HG03558 (cell line): ENCODE data around the gene LCN15.
"Not testable (repeated sequence)": the region's sequence is repeated elsewhere in the genome, so short reads cannot be mapped to it uniquely, and the experiment has no call there.

Experiments used
- ATAC-seq: cut with Tn5 transposase; IDR thresholded peaks from one replicate; pipeline ENCODE4 v1.9.1; 2021; ENCODE audit warnings: moderate number of reproducible peaks; ENCODE audit not compliant: unreplicated experiment; ENCODE audit errors: extremely low read depth

LCN15 gene

DNA sequence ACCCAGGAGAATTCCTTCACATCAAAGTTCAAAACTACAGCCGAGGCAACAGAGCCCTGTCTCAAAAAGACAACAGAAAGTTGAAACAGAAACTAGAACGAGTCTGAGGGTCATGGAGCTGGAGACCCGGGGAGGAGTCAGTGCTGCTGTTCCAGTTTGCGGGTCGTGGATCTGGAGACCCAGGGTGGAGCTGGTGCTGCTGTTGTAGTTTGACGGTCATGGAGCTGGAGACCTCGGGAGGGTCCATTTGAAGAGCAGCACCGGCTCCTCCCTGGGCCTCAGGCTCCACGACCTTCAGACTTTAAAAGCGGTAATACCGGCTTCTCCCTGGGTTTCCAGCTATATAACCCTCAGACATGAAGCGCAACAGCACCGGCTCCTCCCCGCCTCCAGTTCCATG, 13.0 kb upstream of the LCN15 start:
- ATAC-seq, result no peak

DNA sequence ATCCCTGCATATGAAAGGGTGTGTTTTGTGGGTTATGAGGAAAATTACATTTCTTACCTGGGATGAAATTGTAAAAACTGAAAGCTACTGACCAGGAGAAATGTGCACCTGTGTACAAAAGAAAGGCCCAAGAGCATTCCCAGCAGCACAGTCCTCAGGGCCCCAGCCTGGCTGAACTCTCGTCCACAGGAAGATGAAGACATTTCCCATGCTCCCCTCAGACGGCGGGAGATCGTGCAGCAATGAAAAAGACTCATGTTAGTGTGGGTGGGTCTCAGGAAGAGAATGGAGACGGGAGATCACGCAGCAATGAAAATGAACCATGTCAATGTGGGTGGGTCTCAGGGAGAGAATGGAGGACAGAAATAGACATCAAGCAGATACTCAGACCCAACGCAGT, 12.6 kb upstream of the LCN15 start:
- no peak for ATAC-seq

DNA sequence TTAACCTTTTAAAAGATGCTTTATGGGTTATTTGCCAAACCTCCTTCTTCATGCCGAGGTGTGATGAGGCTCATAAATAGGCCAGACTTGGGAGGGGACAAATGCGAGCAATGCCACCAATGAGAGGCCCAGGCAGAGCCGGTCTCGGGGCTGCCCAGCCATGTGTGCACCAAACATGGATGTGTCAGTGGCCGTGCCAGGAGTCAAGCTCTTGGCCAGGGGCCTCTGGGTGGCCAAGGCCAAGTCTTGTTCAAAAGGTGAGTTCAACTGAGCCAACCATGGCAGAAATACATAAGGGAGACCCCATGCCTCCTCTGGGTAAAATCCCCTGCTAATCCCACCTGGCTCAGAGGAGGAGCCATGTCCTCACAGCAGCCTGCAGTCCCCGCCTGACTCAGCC, 10.9 kb upstream of the LCN15 start:
- no peak for ATAC-seq

DNA sequence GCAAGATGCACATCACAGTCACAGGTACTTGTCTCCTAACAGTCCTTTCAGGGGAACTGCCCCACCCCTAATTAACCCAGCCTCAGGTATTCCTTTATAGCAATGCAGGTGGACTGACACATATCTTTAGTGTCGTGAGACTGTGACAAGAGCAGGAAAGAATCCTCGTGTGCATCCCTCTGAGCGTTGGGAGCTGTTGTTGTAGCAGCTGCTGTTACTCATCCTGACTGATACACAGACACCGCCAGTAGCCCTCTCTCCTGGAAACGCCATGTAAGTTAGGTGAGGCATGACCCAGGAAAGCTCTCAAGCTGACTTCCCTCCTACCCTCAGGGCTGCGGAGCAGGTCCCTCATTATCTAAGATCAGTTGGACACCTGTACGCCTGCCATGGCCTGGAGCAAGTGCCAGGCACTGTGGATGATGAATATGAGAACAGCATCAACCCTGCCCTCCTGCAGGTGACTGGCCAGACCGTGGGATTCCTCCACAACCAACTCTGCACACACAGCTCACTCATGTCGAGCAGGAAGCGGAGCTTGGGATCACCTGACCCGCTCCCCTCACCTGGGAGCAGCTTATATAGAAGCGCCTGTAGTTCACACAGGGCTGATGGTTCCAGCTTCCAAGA, 10.2 kb upstream of the LCN15 start:
- no peak for ATAC-seq

DNA sequence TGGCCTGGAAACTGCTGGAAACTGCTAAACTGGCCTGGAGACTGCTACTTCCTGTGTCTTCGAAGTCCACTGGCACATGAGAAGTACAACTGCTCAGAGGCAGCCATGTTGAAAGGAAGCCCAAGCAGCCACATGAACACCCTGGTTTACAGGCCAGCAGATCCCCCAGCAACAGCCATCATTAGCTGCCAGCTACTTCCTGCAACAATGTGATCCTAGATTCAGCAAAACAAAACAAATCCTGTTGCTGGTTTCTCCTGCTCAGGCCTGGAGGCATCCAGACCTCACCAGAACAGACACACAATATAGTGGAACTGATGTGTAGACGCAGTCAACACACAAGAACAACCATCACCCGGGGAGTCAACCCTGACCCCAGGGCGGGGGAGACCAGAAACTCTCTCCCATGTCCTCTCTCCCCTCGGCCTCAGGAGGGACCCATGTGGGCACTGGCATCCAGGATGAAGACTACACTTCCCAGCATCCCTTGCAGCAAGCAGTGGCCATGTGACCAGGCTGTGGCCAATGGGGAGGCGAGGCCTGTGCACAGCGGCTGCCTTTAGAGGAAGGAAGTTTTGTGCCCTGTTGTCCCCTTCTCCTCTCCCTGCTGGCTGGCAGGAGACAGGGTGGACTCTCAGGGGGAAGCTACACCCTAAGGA, 9.2 kb upstream of the LCN15 start:
- no peak for ATAC-seq

DNA sequence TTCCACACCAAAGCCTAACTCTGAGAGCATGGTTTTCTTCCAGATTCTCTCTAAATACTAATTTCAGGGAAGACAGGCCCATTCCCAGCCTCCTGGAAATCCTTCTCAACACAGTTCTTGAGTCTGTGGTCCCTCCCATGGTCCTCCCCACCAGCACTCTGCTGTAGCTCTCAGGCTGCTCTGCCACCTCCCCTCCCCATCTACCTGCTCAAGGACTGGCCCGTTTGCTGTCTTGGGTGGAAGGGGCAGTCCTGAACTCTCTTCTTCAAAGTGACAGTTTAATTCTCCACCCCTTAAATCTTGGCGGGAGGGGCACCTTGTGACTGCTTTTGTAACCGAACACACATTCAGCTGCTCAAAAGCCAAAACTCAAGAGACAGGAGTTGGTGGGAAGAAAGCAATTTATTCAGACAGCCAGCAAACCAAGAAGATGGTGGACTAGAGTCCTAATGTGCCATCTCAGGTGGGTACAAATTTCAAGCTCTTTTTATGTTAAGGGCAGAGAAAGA, 7.6 kb upstream of the LCN15 start:
- no peak for ATAC-seq

DNA sequence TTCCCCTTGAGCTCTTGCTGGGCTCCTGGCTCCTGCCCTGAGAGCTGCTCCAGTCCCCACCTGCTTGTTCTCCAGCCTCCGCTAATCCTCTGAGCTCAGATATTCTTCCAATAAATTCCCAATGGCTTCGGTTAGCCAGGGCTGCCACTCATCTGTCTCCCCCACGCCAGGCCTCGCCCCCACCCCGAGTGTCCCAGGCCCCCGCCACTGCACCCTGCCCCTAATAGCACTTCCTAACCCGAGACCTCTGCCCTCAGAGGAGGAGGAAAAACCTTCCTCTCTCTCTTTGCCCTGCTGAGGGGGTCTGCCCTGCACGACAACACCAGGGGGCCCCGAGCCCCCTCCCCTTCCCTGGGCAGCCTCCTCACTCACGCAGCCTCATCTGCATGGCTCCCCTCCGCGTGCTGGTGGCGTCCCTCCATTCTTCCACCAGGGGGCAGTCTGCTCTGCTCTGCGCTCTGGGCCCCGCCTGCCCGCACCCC, 5.4 kb upstream of the LCN15 start:
- ATAC-seq, result no peak

DNA sequence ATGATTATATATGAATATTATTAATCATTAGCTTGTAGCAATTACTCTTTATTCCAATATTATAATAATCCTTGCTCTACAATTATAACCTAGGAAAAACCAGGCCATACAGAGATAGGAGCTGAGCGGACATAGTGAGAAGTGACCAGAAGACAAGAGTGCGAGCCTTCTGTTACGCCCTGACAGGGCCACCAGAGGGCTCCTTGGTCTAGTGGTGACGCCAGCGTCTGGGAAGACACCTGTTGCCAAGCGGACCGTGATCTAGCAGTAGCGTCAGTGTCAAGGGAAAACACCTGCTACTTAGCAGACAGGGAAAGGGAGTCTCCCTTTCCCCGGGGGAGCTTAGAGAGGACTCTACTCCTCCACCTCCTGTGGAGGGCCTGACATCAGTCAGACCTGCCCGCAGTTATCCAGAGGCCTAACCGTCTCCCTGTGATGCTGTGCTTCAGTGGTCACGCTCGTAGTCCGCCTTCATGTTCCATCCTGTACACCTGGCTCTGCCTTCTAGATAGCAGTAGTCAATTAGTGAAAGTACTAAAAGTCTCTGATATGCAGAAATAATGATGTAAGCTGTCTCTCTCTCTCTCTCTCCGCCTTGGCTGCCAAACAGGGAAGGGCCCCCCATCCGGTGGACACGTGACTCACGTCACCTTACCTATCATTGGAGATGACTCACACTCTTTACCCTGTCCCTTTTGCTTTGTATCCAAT, 2.2 kb upstream of the LCN15 start:
- ATAC-seq, result not testable (repeated sequence)

DNA sequence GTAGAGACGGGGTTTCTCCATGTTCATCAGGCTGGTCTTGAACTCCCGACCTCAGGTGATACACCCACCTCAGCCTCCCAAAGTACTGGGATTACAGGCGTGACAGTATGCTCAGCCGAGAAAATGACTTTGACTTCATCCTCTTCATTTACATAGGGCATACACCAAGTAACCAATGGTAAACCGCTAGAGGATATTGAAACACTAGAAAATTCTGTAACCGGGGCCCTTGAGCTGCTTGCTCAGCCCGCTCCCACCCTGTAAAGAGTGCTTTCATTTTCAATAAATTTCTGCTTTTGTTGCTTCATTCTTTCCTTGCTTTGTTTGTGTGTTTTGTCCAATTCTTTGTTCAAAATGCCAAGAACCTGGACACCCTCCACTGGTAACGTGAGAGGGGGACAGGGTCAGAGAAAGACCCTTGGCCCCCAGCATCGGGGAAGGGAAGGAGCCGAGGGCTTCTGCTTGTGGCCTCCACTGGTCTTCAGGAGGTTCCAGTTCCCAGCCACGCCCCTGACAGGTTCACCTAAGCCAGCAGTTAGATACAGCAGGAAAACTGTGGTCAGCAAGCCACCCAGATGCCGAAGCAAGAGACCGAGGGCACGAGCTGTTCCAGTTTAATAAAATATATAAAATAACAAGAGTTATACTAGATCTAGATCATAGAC, 1.6 kb upstream of the LCN15 start:
- ATAC-seq, result peak; percentile 44

DNA sequence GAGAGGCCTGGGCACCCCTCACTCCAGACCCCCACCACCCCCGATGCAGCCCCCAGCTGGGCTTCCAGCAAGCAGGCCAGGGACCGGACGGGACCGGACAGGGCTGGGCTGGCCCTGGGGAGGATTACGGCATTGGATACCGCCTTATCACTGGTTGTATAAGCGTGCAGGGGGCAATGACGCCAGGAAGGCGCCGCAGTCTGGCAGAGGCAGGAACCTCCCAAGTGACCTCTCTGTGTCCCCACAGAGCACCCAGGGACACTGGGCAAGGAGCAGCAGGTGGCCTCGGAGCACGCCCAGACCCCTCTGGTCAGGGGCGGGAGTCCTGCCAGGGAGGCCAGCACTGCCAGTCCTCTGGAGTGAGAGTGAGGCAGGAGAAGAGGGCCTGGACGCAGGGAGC, 723 bp upstream of the LCN15 start:
- no peak for ATAC-seq

DNA sequence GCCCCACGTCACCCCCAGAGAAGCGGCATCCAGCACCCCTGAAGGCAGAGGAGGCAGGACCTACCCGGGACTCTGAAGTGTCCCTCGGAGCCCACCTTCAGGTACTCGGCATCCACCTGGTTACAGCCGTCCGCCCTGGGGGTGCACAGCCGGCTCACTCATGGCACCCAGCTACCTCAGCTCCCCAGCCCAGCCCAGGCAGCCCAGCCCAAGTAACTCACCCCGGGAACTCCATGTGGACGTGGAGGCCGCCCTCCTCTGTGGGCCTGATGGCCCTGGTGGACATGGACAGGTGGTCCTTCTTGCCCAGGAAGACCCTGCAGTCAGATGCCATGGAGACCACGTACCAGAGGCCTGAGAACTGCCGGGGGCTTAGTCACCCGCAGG, 676 bp downstream of the LCN15 start:
- ATAC-seq, result no peak

DNA sequence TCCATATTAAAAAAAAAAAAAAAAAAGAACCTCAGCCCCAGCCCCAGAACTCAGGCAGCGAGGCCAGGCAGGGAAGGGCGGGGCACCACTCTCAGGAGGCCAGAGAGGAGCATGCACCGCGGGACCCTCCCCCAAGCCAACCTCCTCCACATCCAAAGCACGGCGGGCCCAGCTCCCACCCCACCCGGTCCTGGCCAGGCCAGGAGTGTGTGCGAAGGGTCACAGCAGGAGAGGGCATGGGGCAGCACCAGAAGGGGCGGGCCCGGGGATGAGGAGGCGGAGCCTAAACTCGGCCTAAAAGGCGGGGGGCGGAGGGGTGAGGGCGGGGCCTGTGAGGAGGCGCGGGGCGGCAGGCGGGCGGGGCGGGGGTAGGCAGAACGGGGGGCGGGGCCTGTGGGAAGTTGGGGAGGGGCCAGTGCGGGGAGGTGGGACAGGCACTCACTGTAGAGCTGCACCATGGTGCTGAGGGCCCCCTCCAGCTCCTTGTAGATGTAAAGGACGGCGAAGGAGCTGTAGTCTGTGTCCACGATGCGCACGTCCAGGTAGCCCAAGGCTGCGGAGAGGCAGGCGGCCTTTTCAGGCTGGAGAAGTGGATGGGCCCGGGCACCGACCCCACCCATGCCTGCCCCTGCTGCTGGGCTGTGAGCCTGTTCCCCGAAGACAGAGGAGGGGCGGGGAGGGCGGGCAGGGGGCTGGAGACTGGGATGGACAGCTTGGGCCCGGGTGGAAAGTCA, 1.2 kb downstream of the LCN15 start:
- ATAC-seq, result no peak

DNA sequence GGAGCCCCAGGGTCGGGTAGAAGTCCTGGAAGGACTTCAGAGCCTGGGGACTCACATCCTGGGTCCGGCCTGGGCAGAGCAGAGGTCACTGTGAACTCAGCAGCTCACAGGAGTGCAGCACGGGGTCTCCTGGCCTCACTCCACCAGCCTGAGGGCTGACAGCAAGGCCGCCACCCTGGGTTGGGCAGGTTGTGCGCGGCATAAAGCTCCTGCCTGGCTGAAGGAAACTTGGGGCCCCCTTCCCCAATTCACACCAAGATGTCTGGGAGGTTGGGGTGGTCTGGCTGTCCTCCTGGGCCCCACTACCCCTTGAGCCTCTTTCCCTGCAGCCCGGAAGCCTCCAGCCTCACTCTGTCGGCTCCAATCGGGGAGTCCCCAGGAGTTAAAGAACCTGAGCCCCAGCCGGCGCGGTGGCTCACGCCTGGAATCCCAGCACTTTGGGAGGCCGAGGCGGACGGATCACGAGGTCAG, 2.1 kb downstream of the LCN15 start:
- ATAC-seq, result no peak

DNA sequence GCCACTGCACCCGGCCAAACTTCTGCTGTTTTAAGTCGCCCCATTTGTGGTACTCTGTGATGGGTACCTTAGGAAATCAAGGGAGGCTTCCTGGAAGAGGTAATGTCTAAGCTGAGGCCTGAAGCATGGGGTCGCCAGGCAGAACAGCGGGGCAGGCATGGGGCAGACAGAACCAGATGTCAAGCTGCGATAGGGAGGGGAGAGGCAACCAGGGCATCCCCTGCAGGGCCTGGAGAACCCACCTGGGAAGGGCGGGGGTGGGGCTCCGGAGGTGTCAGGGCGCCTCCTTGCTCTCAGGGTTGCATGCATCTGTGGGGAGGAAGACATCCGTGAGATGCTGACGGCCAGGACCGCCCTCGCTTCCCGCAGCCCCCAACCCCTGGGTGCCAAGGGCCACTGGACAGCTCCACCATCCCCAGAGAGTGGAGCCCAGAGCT, 2.8 kb downstream of the LCN15 start:
- ATAC-seq, result no peak

DNA sequence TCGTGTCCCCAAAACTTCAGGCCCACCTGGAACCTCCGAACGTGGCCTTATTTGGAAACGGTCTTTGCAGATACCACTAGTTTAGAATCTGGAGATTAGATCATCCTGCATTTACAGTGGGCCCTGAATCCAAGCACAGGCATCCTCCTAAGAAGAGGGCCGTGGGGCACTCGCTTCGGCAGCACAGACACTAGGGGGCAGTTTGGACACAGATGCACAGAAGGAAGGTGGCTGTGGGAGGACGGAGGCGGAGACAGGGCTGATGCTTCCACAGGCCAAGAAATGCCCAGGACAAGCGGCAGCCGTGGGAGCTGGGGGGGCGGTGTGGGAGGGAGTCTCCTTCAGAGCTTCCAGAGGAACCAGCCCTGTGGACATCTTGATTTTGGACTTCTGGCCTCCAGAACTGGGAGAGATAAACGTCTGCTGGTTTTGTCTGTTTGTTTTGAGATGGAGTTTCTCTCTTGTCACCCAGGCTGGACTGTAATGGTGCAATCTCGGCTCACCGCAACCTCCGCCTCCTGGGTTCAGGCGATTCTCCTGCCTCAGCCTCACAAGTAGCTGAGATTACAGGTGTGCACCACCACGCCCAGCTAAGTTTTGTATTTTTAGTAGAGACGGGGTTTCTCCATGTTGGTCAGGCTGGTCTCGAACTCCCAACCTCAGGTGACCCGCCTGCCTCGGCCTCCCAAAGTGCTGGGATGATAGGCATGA, 3.3 kb downstream of the LCN15 start:
- not testable (repeated sequence) for ATAC-seq

DNA sequence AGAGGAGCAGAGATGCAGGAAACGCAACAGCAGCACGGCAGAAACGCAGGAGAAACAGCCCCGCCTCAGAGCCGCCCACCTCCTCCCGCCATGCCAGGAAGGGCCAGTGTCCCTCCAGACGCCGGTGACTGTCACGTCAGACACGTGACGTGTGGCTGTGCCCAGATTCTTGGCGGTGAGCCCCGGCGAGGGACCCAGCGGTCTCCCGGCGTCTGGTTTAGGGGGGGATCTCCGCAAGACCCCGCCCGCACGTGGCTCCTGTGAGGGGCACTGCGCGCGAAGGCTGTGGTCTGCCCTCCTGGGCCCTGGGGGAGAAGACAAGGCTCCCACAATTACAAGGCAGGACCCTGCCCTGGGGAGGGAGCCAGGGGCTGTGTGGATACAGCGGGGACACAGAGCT, 3.9 kb downstream of the LCN15 start:
- ATAC-seq, result no peak

DNA sequence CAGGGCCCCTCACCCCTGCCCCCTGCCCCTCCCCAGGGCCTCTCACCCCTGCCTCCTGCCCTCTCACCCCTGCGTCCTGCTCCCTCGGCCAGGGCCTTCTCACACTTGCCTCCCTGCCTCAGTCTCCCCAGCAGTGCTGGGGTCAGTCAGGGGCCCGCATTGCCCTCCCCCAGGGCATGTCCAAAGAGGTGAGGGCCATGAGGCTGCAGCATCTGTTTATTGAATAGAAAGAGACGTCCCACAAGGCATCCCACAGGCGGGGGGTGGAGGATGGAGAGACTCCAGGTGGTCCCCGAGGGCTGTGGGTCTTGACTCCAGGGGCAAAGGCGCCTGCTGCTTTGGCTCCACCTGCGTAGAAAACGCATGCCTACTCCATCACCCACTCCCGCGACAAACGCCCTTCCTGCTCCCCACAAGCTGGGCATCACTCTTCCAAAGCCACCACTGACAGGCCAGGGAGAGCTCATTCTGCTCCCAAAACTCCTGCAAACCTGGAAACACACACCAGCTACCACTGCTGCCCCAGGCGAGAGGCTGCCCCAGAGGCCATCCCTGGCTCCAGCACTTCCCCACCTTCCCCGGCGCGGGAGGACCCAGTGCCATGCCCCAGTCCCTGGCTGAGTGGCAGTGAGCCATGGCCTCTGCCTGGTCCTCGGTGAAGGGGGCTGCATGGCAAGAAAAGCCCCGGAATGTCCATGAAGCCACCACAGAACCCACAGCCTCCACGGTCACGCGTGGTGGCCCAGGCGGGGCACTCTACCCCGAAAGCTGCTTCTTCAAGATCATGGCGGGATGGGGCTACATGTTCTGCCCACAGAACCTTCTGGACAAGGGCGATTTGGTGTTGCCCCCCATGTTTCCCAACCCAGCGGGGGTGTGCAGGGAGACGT, 4.6 kb downstream of the LCN15 start:
- no peak for ATAC-seq

DNA sequence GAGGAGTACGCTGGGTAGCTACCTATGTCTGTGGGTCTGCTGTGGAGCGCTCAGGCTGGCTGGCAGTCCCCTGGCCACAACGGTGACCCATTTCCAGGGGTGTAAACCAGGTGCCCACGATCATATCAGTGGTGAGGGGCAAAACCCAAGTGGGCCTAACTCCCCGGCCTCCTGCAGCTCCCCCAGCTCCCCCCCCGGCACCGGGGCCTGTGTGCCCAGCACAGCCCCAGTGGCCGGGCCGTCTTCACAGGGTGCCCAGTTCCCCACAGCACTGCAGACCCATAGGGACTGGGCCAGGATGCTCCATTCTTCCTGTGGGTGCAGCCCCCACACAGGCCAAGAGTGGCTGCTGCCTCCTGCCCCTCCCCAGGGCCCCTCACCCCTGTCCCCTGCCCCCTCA, 5.3 kb downstream of the LCN15 start:
- ATAC-seq, result no peak
